Smooth muscle cell of bladder (primary cell): Measurements from ENCODE around the gene MRPL2. TPM values are rescaled to one million over a fixed set of nuclear protein-coding genes. Genes with fewer than 3 reads are reported as not detected.

Source experiments
- total RNA-seq: library from RNA; depleted of rRNA; stranded (reverse); fragments of >200 nt; gene quantifications from 2 replicates; pipeline ENCODE4 v1.2.3, GENCODE V29; 2014

Gene MRPL2
- total RNA-seq, result 16.5 and 18.1 TPM in 2 replicates

DNA sequence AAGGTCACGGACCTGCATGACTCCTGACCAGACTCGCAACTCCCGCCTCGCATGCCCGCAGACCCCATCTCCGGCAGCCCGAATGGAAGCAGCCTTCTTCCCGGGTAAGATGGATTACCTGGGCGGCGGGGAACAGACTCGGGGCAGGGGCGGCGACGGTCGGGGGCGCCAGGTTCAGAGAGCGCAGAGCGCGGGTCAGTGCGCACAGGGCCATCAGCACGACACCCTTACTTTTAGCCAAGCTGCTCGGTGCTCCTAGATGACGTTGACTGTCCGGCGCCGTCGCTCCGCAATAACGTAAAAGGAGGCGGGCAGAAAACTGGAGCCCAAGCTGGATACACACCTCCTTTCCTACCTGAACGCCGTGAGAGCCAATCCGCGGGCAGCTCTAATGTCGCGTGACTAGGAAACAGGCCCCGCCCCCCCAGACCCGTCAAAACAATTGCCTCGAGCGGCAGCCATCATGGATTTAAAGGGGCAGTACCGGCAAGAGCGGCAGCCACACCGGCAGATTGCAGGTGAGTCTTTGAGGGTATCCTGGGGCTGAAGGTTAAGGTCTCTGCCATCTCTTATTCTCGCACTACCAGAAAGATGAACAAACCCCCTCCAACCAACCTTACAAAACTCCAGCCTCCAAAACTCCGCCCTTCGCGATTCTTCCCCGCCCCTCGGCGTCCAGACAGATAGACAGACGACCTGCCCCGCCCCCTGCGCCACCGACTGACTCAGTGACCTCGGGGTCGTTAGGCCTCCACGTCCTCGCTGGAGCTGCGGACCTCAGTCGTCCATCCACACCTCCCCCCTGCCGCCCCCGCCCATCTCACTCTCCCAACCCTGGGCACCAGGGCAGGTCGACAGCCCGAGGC lies at the start of gene MRPL2, which contains the start of gene KLC4:
Gene MRPL2, minus strand, starts transcription at position 267 of the 866 bp plus-strand sequence. Its CDS starts 53 bp downstream, at position 214.
Gene KLC4, plus strand, starts transcription at position 464 of the 866 bp plus-strand sequence. CDS start 1,705 bp downstream, outside the sequence.

GRCh38 chr6:43075670-43076463 lies 16.6 kb upstream of the MRPL2 start, which contains the start of gene PTK7:
Gene PTK7 (plus strand): TSS chr6:43076314. CDS start chr6:43076489, 175 bp downstream.

DNA sequence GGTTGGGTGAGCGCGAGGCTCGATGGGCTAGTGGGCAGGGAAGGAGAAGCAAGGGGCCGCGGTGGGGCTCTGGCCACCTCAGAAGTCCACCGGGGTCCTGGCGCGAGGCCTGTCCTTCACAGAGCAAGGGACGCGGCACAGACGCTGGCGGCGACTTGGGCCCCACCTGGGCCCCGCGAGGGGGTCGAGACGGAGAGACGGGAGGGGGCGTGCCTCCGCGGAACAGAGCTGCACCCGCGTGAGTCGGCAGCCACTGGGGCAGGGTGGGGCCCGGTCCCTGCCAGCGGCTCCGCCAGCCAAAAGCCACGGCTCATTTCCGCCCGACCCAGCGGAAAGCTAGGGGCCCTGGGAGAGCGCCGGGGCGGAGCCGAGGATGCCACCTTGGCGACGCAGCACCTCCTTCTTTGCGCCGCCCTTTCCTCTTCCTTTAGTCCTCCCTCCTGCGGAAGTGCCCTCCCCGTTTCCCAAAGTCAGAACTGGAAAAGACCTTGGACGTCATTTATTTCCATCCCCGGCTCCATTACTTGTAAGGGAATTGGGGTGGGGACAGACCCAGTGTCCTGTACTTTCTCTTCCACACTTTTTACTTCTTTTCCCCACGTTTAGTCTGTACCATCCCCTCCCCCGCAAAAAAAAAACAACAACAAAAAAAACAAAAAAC lies 5.6 kb downstream of the MRPL2 start, which contains the start of gene CUL7:
Gene CUL7, minus strand, starts transcription at position 307 of the 661 bp plus-strand sequence. CDS start 1,063 bp downstream, outside the sequence.

GRCh38 chr6:43021270-43022047 lies 37.8 kb downstream of the MRPL2 start, which contains the start of gene RRP36:
Gene RRP36 (plus strand): TSS chr6:43021623. CDS start chr6:43021655, 32 bp downstream.

GRCh38 chr6:43013843-43014433 lies 45.3 kb downstream of the MRPL2 start, which contains the start of the genes KLHDC3 and MEA1:
Gene KLHDC3 (plus strand): TSS chr6:43014249. CDS start chr6:43017193, 2,944 bp downstream.
Gene MEA1 (minus strand): TSS chr6:43013946. CDS start chr6:43013813, 133 bp downstream.

Other genes with a start within 250 kb of the MRPL2 start
- 86.3 and 91.4 TPM in 2 replicates for gene RPL7L1, start 179.8 kb downstream of the MRPL2 start, total RNA-seq
- not detected in 2 replicates for gene PTCRA, start 143.4 kb downstream of the MRPL2 start, total RNA-seq
- gene CNPY3, start 130.0 kb downstream of the MRPL2 start, total RNA-seq, result 21.9 and 33.7 TPM in 2 replicates
- not detected in 2 replicates for gene GNMT, start 98.7 kb downstream of the MRPL2 start, total RNA-seq
- gene PEX6, start 80.3 kb downstream of the MRPL2 start, total RNA-seq, result 23.5 and 53.9 TPM in 2 replicates
- 29.6 and 31.5 TPM in 2 replicates for gene PPP2R5D, start 74.9 kb downstream of the MRPL2 start, total RNA-seq
- gene MEA1, start 45.5 kb downstream of the MRPL2 start, total RNA-seq, result 59.2 and 66.3 TPM in 2 replicates
- 64.4 and 86.1 TPM in 2 replicates for gene KLHDC3, start 45.2 kb downstream of the MRPL2 start, total RNA-seq
- 76.1 and 80.2 TPM in 2 replicates for gene RRP36, start 37.8 kb downstream of the MRPL2 start, total RNA-seq
- 44.5 and 49.3 TPM in 2 replicates for gene CUL7, start 5.6 kb downstream of the MRPL2 start, total RNA-seq
- gene KLC4, start 197 bp upstream of the MRPL2 start, total RNA-seq, result 15.5 and 18.7 TPM in 2 replicates
- gene PTK7, start 16.9 kb upstream of the MRPL2 start, total RNA-seq, result 141 and 147 TPM in 2 replicates
- gene SRF, start 111.8 kb upstream of the MRPL2 start, total RNA-seq, result 13.8 and 18.7 TPM in 2 replicates
- 18.5 and 27.7 TPM in 2 replicates for gene CUL9, start 122.8 kb upstream of the MRPL2 start, total RNA-seq
- gene DNPH1, start 170.0 kb upstream of the MRPL2 start, total RNA-seq, result 45.9 and 54.5 TPM in 2 replicates
- gene TTBK1, start 184.0 kb upstream of the MRPL2 start, total RNA-seq, result not detected in 2 replicates
- gene SLC22A7, start 238.8 kb upstream of the MRPL2 start, total RNA-seq, result not detected in 2 replicates
- 0.18 TPM in 1 of 2 replicates, not detected in the other for gene CRIP3, start 249.4 kb upstream of the MRPL2 start, total RNA-seq